ENCODE measurements around the gene SMS. TPM values are rescaled to one million over a fixed set of nuclear protein-coding genes. Genes with fewer than 3 reads are reported as not detected.
A peak's percentile ranks its signal among the peaks of the same experiment; 100 is the strongest.

Gene SMS
- total and polyA plus RNA-seq, 9 donors = 52.8 to 204 (median 90.8) TPM

DNA sequence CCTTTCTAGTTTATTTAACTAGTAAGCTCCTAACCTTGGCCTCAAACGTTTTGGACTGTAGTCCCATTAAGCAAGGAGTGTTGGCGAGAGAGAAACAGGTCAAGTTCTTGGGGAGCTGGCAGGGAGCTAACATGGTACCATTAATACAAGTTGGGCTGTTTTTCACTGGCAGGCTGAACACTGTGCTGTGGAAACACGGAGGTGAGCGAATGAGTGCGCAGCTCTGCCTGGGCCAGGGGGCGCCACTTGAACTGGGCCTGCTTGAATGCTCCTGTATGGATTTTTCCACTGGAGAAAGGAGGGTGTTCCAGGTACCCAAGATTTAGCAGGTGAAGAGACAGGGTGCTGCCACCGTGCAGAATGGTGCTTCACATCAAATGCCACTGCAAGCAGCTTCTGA is 7.4 kb upstream of the SMS start:
- TF ChIP-seq EP300 (IDR thresholded peaks at IDR 0.05) (no peak), POLR2A (IDR thresholded peaks at IDR 0.05) (no peak)
- TF ChIP-seq, protein P1, sequence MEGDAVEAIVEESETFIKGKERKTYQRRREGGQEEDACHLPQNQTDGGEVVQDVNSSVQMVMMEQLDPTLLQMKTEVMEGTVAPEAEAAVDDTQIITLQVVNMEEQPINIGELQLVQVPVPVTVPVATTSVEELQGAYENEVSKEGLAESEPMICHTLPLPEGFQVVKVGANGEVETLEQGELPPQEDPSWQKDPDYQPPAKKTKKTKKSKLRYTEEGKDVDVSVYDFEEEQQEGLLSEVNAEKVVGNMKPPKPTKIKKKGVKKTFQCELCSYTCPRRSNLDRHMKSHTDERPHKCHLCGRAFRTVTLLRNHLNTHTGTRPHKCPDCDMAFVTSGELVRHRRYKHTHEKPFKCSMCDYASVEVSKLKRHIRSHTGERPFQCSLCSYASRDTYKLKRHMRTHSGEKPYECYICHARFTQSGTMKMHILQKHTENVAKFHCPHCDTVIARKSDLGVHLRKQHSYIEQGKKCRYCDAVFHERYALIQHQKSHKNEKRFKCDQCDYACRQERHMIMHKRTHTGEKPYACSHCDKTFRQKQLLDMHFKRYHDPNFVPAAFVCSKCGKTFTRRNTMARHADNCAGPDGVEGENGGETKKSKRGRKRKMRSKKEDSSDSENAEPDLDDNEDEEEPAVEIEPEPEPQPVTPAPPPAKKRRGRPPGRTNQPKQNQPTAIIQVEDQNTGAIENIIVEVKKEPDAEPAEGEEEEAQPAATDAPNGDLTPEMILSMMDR (IDR thresholded peaks at IDR 0.05) = no peak

GRCh38 chrX:21934414-21934813 is 6.1 kb upstream of the SMS start:
- 68 to 75% (median 73%) methylated on average over 3 of the region's 3 CpGs for WGBS, 3 donors
- Histone ChIP-seq H3K27ac (no peak overlapping the region), H3K9me3 (no peaks in the 10 kb centered on the region), H3K36me3 (no peaks in the 10 kb centered on the region), H3K4me1 (ENCODE audit: insufficient read depth) (peaks cover 1% of the 10 kb centered on the region), H3K27me3 (no peaks in the 10 kb centered on the region), H3K4me3 (no peak overlapping the region)
- DNase-seq = no peak
- intact Hi-C loops (cut with DNase I) = loop anchor here in 1 of 4 donors (5.0 kb wide), 1 partner anchor 1218 kb away; no protein-coding TSS in a partner anchor
- TF ChIP-seq POLR2A (IDR thresholded peaks at IDR 0.05) (no peak), EP300 (IDR thresholded peaks at IDR 0.05) (no peak)
- TF ChIP-seq, protein P1 (IDR thresholded peaks at IDR 0.05) = no peak

More for the DNA sequence above, 7.4 kb upstream of the SMS start:
- no peak for DNase-seq
- no peaks in the 10 kb centered on the region for H3K9me3 ChIP-seq
- H3K4me3 ChIP-seq = no peak overlapping the region
- peaks cover 1% of the 10 kb centered on the region for H3K4me1 ChIP-seq (ENCODE audit: insufficient read depth)
- intact Hi-C loops (cut with DNase I) = loop anchor here in 1 of 4 donors (5.0 kb wide), 1 partner anchor 1219 kb away; no protein-coding TSS in a partner anchor
- no peaks in the 10 kb centered on the region for H3K27me3 ChIP-seq
- H3K27ac ChIP-seq = peak overlapping the region in 1 of 2 donors; percentile 50
- WGBS, 3 donors = 69 to 77% (median 69%) methylated on average over 7 of the region's 7 CpGs
- no peaks in the 10 kb centered on the region for H3K36me3 ChIP-seq

DNA sequence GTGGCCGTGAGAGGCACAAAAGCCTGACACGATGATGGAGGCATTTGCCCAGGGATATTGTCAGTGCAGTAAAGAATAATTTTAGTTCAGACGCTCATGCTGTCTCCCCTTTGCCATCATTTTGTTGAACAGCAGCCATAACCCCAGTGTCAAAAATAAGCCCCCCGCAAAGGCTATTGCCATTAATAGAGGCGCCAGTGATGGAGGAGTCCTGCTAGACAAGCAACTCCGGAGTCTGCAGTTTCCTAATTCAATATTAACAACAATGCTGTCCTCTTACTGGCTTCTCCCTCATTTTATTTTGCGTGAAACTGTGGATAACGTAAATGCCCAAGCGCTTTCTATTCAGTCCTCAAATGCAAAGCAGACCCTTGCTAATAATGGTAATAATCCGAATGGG is 603 bp upstream of the SMS start:
- peaks cover 4% of the 10 kb centered on the region for H3K4me1 ChIP-seq (ENCODE audit: insufficient read depth)
- peak overlapping the region; percentile 57 for H3K4me3 ChIP-seq
- H3K27ac ChIP-seq = peak overlapping the region; percentile 44 to 72
- intact Hi-C loops (cut with DNase I) = no loop called here
- H3K36me3 ChIP-seq = no peaks in the 10 kb centered on the region
- DNase-seq = no peak
- WGBS, 3 donors = 33 to 53% (median 50%) methylated on average over 10 of the region's 10 CpGs
- H3K9me3 ChIP-seq = no peaks in the 10 kb centered on the region
- TF ChIP-seq, protein P1 (IDR thresholded peaks at IDR 0.05) = no peak
- no peak for TF ChIP-seq POLR2A (IDR thresholded peaks at IDR 0.05)
- no peak for TF ChIP-seq EP300 (IDR thresholded peaks at IDR 0.05)
- no peaks in the 10 kb centered on the region for H3K27me3 ChIP-seq

DNA sequence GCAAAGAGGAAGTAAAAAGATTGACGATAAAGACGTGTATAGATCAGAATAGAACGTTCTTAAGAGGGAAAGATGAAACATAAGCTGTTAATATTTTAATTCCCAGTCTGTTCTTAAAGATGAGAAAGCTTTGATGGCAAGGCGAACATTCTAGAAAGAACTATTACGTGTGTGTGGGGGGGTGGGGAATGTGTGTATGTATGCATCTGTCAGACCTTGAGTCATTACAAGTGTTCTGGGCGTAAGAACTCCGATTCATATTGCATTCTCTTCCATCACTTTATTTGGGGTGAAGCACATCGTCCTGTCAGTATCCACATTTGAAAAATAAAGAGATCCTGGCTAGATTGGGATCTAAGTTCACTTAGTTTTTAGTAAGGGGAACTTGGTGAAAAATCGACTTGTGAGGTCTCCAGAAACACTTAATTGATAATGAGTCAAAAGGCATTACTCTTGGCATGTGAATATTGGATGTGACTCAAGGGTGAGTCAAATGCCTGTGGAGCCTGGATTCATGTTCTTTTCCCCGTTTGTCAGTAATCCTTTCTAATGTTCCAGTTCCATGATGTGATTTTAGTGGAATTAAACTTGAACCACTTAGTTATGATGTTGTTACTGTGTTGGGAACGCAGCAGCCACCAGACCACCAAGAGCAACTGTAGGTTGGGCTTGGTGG is 3.1 kb downstream of the SMS start:
- intact Hi-C loops (cut with DNase I) = no loop called here
- peak overlapping the region in 1 of 2 donors; percentile 12 for H3K27ac ChIP-seq
- H3K27me3 ChIP-seq = no peaks in the 10 kb centered on the region
- no peaks in the 10 kb centered on the region for H3K36me3 ChIP-seq
- WGBS, 3 donors = 26 to 43% (median 43%) methylated on average over 11 of the region's 11 CpGs
- DNase-seq = no peak
- H3K4me1 ChIP-seq (ENCODE audit: insufficient read depth) = peaks cover 4% of the 10 kb centered on the region
- no peak overlapping the region for H3K4me3 ChIP-seq
- no peak for TF ChIP-seq EP300 (IDR thresholded peaks at IDR 0.05)
- no peak for TF ChIP-seq POLR2A (IDR thresholded peaks at IDR 0.05)
- TF ChIP-seq, protein P1 (IDR thresholded peaks at IDR 0.05) = no peak
- H3K9me3 ChIP-seq = no peaks in the 10 kb centered on the region
